Choroid plexus epithelial cell (primary cell): ENCODE results near the gene PHLPP1.

Experiments
- DNase-seq: peaks from one replicate; pipeline ENCODE4 v3.0.0-alpha.2; 2010; ENCODE audit warnings: low read depth
- H3K4me3 ChIP-seq: 2 replicates; pipeline ENCODE4 v1.5.1; 2011; ENCODE audit warnings: low read depth, mild to moderate bottlenecking, control low read depth, low read length, moderate library complexity
- CTCF ChIP-seq: conservative IDR thresholded peaks from 2 replicates; pipeline ENCODE4 v1.5.1; 2011; ENCODE audit warnings: low read depth, mild to moderate bottlenecking, control low read depth, inconsistent platforms, low read length, moderate library complexity

Gene PHLPP1

GRCh38 chr18:62928326-62928725, 213.0 kb downstream of the PHLPP1 start:
- no peak overlapping the region for H3K4me3 ChIP-seq
- peak; percentile 65 for DNase-seq
- peak; percentile 50 for TF ChIP-seq CTCF

- TF ChIP-seq CTCF = no peak
- DNase-seq = no peak
These were observed 218.0 kb downstream of the PHLPP1 start for GRCh38 chr18:62933261-62933887.

GRCh38 chr18:62935994-62936393, 220.7 kb downstream of the PHLPP1 start:
- TF ChIP-seq CTCF = peak; percentile 21
- H3K4me3 ChIP-seq = no peak overlapping the region
- no peak for DNase-seq

More at GRCh38 chr18:62933261-62933887, 218.0 kb downstream of the PHLPP1 start:
- no peak overlapping the region for H3K4me3 ChIP-seq

GRCh38 chr18:62937065-62937464, 221.7 kb downstream of the PHLPP1 start:
- peak; percentile 66 for DNase-seq
- TF ChIP-seq CTCF = no peak

GRCh38 chr18:62938006-62938405, 222.7 kb downstream of the PHLPP1 start:
- no peak overlapping the region for H3K4me3 ChIP-seq
- peak; percentile 69 for DNase-seq
- TF ChIP-seq CTCF = no peak

More at GRCh38 chr18:62937065-62937464, 221.7 kb downstream of the PHLPP1 start:
- no peak overlapping the region for H3K4me3 ChIP-seq

- no peak for TF ChIP-seq CTCF
- DNase-seq = no peak
- no peak overlapping the region for H3K4me3 ChIP-seq
These were observed 223.1 kb downstream of the PHLPP1 start for GRCh38 chr18:62938487-62938886.

- no peak overlapping the region for H3K4me3 ChIP-seq
- TF ChIP-seq CTCF = no peak
- DNase-seq = no peak
These were observed 224.1 kb downstream of the PHLPP1 start for GRCh38 chr18:62939433-62939832.
